Measurements from ENCODE around the gene DOCK8. TPM values are rescaled to one million over a fixed set of nuclear protein-coding genes. Genes with fewer than 3 reads are reported as not detected.

DOCK8 gene
- total RNA-seq, 1 experiment from 2014 or later: 0.37 TPM

DNA sequence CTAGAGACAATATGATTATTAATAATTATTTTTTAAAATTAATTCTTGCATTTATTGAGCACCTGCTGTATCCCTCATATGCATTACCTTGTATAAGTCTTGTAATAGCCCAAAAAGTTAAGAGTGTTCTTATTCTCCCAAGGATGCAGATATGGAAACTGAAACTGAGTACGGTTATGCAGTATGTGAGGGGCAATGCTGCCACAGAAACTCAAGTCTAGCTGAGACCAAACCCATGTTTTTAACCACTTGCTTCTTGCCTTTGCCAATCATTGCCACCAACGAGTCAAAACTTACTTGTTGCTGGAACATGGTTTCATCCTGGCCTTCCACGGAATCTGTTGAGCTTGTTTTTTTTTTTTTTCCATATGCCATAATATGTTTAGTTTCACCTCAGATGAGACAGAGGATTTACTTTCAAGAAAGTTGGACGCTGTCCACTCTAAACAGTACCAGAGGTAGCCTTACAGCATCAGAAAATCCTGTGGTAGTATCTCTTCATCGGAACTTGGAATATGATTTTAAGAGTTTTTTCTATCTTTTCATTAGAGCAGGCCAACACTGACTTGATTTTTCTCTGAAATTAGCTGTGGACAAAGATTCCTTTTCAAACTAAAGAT lies 27.9 kb downstream of the DOCK8 start:
- POLR2A ChIA-PET: no interaction called here
- no peak for ATAC-seq
- Histone ChIP-seq H3K9me2 (ENCODE audit: insufficient read depth) (no peaks in the 10 kb centered on the region), H3K27ac (ENCODE audit: low read depth, low read length) (no peak overlapping the region), H3K36me3 (ENCODE audit: control insufficient read depth in 1 of 2, insufficient read depth in 2 of 2, low read length in 2 of 2) (no peaks in the 10 kb centered on the region), H3K4me2 (ENCODE audit: low read length) (no peak overlapping the region), H3K4me1 (ENCODE audit: control insufficient read depth in 1 of 2, insufficient read depth in 2 of 2, low read length in 2 of 2) (no peaks in the 10 kb centered on the region), H3K9me3 (ENCODE audit: control insufficient read depth in 1 of 2, insufficient read depth in 1 of 2, low read depth in 1 of 2, low read length in 2 of 2) (no peaks in the 10 kb centered on the region), H3K4me3 (replicated peaks in 1 of 2; ENCODE audit: low read depth in 1 of 2, low read length in 2 of 2) (no peak overlapping the region), H3K9ac (ENCODE audit: low read length) (no peak overlapping the region), H3K79me2 (ENCODE audit: insufficient read depth, low read length) (no peaks in the 10 kb centered on the region), H3K27me3 (ENCODE audit: insufficient read depth, low read length) (peaks cover 5% of the 10 kb centered on the region; the same call in 1 of the 2 replicates), H4K20me1 (ENCODE audit: insufficient read depth) (no peaks in the 10 kb centered on the region), H2AFZ (ENCODE audit: low read depth, low read length, poor library complexity, severe bottlenecking) (no peak overlapping the region)
- BruUV-seq (replicated peaks): no TSS peak
- TF ChIP-seq EZH2 (IDR thresholded peaks at IDR 0.05): no peak
- TF ChIP-seq YY1 (IDR thresholded peaks at IDR 0.05; ENCODE audit: extremely low read depth, insufficient replicate concordance, low read depth, low read length): no peak
- TF ChIP-seq CEBPB (IDR thresholded peaks at IDR 0.05; ENCODE audit: low read depth): no peak
- no peak for TF ChIP-seq RAD21 (IDR thresholded peaks at IDR 0.05; ENCODE audit: low read depth)
- TF ChIP-seq, protein P1, sequence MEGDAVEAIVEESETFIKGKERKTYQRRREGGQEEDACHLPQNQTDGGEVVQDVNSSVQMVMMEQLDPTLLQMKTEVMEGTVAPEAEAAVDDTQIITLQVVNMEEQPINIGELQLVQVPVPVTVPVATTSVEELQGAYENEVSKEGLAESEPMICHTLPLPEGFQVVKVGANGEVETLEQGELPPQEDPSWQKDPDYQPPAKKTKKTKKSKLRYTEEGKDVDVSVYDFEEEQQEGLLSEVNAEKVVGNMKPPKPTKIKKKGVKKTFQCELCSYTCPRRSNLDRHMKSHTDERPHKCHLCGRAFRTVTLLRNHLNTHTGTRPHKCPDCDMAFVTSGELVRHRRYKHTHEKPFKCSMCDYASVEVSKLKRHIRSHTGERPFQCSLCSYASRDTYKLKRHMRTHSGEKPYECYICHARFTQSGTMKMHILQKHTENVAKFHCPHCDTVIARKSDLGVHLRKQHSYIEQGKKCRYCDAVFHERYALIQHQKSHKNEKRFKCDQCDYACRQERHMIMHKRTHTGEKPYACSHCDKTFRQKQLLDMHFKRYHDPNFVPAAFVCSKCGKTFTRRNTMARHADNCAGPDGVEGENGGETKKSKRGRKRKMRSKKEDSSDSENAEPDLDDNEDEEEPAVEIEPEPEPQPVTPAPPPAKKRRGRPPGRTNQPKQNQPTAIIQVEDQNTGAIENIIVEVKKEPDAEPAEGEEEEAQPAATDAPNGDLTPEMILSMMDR (IDR thresholded peaks at IDR 0.05 in 2 of 3, conservative IDR thresholded peaks at IDR 0.05 in 1 of 3; ENCODE audit: borderline replicate concordance in 1 of 3, insufficient read depth in 1 of 3, low read depth in 2 of 3, low read length in 2 of 3): no peak
- no peak for TF ChIP-seq SIN3A (IDR thresholded peaks at IDR 0.05; ENCODE audit: low read depth)
- no peak for TF ChIP-seq JUND (IDR thresholded peaks at IDR 0.05)
- TF ChIP-seq, protein P2, sequence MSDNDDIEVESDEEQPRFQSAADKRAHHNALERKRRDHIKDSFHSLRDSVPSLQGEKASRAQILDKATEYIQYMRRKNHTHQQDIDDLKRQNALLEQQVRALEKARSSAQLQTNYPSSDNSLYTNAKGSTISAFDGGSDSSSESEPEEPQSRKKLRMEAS (IDR thresholded peaks at IDR 0.05): no peak
- no peak for TF ChIP-seq SRF (IDR thresholded peaks at IDR 0.05; ENCODE audit: low read depth)
- TF ChIP-seq TCF7L2 (IDR thresholded peaks at IDR 0.05; ENCODE audit: borderline replicate concordance, extremely low read depth, insufficient read depth, insufficient read length): no peak
- no peak for TF ChIP-seq EGR1 (IDR thresholded peaks at IDR 0.05; ENCODE audit: low read depth)
- TF ChIP-seq, protein P3, sequence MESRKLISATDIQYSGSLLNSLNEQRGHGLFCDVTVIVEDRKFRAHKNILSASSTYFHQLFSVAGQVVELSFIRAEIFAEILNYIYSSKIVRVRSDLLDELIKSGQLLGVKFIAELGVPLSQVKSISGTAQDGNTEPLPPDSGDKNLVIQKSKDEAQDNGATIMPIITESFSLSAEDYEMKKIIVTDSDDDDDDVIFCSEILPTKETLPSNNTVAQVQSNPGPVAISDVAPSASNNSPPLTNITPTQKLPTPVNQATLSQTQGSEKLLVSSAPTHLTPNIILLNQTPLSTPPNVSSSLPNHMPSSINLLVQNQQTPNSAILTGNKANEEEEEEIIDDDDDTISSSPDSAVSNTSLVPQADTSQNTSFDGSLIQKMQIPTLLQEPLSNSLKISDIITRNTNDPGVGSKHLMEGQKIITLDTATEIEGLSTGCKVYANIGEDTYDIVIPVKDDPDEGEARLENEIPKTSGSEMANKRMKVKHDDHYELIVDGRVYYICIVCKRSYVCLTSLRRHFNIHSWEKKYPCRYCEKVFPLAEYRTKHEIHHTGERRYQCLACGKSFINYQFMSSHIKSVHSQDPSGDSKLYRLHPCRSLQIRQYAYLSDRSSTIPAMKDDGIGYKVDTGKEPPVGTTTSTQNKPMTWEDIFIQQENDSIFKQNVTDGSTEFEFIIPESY (IDR thresholded peaks at IDR 0.05; ENCODE audit: extremely low read depth, insufficient replicate concordance, low read length): no peak
- no peak for TF ChIP-seq POLR2A (IDR thresholded peaks at IDR 0.05; ENCODE audit: borderline replicate concordance, extremely low read depth, insufficient read depth, insufficient read length)
- no peak for TF ChIP-seq FOSL1 (IDR thresholded peaks at IDR 0.05; ENCODE audit: low read depth)
- CTCF ChIA-PET: no interaction called here
- intact Hi-C loops (cut with micrococcal nuclease): no loop called here
- DNase-seq (ENCODE audit: low read depth, low spot score): no peak
- RAD21 ChIA-PET (ENCODE audit: low non-redundant PET in 1 of 2, low total read pairs in 2 of 2, uncharacterized antibody in 2 of 2, unreplicated experiment in 2 of 2): no interaction called here

All from HCT116 (cell line).